Colonic mucosa (tissue), 4 donors: ENCODE data around the gene CFAP97D2. TPM values are rescaled to one million over a fixed set of nuclear protein-coding genes. Genes with fewer than 3 reads are reported as not detected.
"Not testable (repeated sequence)": the region's sequence is repeated elsewhere in the genome, so short reads cannot be mapped to it uniquely, and the experiment has no call there.

Experiments used
- DNase-seq: peaks from one replicate; pipeline ENCODE4 v3.0.0-alpha.2; 2020
- H3K27ac ChIP-seq: fragments of 200-600 bp; one replicate; pipeline ENCODE4 v1.8.0; 2021
- H3K27me3 ChIP-seq: fragments of 200-600 bp; one replicate; pipeline ENCODE4 v1.8.0; 2021
- H3K36me3 ChIP-seq: fragments of 200-600 bp; one replicate; pipeline ENCODE4 v1.8.0; 2021
- H3K4me1 ChIP-seq: fragments of 200-600 bp; one replicate; pipeline ENCODE4 v1.8.0; 2021; ENCODE audit warnings: mild to moderate bottlenecking
- H3K4me3 ChIP-seq: fragments of 200-600 bp; one replicate; pipeline ENCODE4 v1.8.0; 2021
- H3K9ac ChIP-seq, 2 donors: one replicate each; pipeline ENCODE4 v1.7.0; 2013; ENCODE audit warnings: control low read depth in 2 of 2, low read depth in 2 of 2, low read length in 2 of 2
- H3K9me3 ChIP-seq: fragments of 200-600 bp; one replicate; pipeline ENCODE4 v1.8.0; 2021
- intact Hi-C: fragments of 100-400 bp; cut with DNase I; formaldehyde crosslinking; loops from one replicate; pipeline ENCODE4 v1.14.1; 2022
- total RNA-seq, 2 donors: library from RNA; stranded (reverse); fragmentation: NEBNext Ultra II Directional in 1 of 2; extraction: Animal tissue kit (Norgen Biotek cat#: 25700) in 1 of 2; gene quantifications; one replicate each; pipeline ENCODE4 v1.2.1, GENCODE V29; 2021
- TF ChIP-seq, protein P1 (sequence below): fragments of 200-600 bp; IDR thresholded peaks from one replicate; pipeline ENCODE4 v1.8.0; 2022; ENCODE audit warnings: antibody characterized with exemption, mild to moderate bottlenecking
- donor health status: healthy.
- donor health status: DM: no; HTN: no; CAD: no.
- donor health status: DM: no; HTN: no; CAD: no.

The CFAP97D2 gene
- total RNA-seq, 2 donors from 2014 or later = not detected

DNA sequence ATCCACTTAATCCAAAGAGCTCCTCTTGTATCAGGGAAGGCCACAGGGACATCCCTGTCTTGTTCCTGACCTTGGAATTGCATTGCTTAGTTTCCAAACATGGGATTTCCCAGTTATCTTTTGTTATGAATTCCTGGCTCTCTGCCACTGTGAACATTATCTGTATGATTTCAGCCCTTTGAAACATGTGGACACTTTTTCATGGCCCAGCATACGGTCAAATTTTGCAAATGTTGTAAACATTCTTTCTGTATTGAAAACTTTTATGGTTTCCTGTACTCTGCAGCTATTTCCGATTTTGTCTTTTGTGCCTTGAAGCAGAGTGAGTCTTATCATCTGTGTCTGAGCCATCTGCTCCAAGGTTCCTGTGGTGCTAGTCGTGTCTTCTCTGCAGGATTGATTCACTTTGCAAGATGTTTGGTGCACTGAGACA lies 4.5 kb upstream of the CFAP97D2 start:
- TF ChIP-seq, protein P1, sequence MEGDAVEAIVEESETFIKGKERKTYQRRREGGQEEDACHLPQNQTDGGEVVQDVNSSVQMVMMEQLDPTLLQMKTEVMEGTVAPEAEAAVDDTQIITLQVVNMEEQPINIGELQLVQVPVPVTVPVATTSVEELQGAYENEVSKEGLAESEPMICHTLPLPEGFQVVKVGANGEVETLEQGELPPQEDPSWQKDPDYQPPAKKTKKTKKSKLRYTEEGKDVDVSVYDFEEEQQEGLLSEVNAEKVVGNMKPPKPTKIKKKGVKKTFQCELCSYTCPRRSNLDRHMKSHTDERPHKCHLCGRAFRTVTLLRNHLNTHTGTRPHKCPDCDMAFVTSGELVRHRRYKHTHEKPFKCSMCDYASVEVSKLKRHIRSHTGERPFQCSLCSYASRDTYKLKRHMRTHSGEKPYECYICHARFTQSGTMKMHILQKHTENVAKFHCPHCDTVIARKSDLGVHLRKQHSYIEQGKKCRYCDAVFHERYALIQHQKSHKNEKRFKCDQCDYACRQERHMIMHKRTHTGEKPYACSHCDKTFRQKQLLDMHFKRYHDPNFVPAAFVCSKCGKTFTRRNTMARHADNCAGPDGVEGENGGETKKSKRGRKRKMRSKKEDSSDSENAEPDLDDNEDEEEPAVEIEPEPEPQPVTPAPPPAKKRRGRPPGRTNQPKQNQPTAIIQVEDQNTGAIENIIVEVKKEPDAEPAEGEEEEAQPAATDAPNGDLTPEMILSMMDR = no peak
- no peaks in the 10 kb centered on the region for H3K4me1 ChIP-seq
- no peak overlapping the region for H3K4me3 ChIP-seq
- no peaks in the 10 kb centered on the region for H3K27me3 ChIP-seq
- no peak for DNase-seq
- no peak overlapping the region for H3K27ac ChIP-seq
- intact Hi-C loops = no loop called here
- H3K9ac ChIP-seq = no peak overlapping the region
- H3K36me3 ChIP-seq = no peaks in the 10 kb centered on the region
- no peaks in the 10 kb centered on the region for H3K9me3 ChIP-seq

DNA sequence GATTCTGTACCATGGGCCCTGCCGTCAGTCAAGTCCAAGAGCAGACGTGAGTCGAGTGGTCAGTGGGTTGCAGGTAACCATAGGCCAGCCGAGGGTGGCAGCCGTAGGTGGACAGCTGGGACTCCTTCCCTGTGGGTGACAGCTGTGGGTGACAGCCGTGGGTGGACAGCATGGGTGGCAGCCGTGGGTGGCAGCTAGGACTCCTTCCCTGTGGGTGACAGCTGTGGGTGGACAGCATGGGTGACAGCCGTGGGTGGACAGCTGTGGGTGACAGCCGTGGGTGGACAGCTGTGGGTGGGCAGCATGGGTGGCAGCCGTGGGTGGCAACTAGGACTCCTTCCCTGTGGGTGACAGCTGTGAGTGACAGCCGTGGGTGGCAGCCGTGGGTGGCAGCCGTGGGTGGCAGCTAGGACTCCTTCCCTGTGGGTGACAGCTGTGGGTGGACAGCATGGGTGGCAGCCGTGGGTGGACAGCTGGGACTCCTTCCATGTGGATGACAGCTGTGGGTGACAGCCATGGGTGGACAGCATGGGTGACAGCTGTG lies 2.6 kb upstream of the CFAP97D2 start:
- H3K4me1 ChIP-seq, DNase-seq, intact Hi-C loops, H3K9me3 ChIP-seq, H3K27ac ChIP-seq, H3K36me3 ChIP-seq, H3K27me3 ChIP-seq, H3K9ac ChIP-seq, H3K4me3 ChIP-seq: not testable (repeated sequence)

DNA sequence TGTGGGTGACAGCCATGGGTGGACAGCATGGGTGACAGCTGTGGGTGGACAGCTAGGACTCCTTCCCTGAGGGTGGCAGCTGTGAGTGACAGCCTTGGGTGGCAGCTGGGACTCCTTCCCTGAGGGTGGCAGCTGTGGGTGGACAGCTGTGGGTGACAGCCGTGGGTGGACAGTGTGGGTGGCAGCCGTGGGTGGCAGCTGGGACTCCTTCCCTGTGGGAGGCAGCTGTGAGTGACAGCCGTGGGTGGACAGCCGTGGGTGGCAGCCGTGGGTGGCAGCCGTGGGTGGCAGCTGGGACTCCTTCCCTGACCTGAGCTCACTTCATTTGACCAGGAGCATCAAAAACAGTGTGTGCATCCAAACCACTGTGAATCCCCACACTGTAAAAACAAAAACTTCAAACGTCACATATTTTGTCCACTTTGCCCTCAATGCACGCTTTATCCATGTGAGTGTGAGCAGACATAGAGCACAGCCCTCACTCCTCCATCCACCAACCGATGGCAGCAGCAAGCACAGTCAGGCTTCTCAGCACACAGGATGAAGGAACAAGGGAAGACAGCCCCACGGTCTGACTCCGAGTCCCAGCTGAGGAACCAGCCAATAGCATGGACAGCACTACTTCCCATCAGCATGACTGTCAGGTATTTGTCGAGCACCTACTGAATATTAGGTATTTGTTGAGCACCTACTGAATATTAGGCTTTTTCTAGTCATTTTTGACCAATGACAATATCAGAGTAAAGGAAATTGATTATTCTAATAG lies 1.6 kb upstream of the CFAP97D2 start:
- no peaks in the 10 kb centered on the region for H3K9me3 ChIP-seq
- intact Hi-C loops = no loop called here
- no peak overlapping the region for H3K9ac ChIP-seq
- no peak overlapping the region for H3K27ac ChIP-seq
- TF ChIP-seq, protein P1 = no peak
- H3K4me3 ChIP-seq = no peak overlapping the region
- H3K27me3 ChIP-seq = no peaks in the 10 kb centered on the region
- no peak for DNase-seq
- no peaks in the 10 kb centered on the region for H3K36me3 ChIP-seq
- no peaks in the 10 kb centered on the region for H3K4me1 ChIP-seq

DNA sequence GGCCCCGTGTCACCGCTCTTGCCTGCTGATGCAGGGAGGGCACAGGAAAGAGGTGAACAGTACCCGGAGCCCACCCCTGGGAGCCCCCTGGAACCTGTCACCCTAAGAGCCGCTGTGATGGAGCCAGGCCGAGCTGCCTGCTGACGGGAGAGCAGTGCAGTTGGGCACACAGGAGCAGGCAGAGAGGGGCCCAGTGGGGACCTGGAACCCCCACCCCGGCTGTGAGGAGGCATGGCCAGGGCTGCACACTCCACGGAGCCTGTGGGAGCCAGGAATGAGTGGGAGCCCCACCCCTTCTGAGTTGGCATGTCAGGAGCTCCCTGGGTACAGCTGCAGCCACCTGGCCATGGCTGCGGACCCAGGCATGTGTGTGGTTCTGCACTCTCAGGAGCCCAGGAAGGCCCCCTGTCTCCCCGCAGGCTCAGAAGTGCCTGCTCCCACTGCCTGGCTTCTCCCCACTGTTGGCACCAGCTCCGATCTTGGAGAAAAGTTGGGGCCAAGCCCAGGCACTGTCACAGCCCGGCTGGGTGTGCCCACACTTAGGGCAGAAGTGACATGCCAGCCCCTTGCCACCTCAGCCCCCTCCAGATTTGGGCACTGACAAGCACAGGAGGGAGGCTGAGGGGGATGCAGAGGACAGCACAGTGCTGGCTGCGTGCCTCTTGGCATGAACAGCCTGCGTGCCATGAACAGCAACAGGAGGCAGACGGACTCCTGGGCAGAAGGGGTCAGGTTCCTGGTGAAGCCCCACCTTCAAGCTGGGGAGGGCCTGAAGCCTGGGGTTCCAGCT lies 6.3 kb downstream of the CFAP97D2 start:
- intact Hi-C loops = no loop called here
- Histone ChIP-seq H3K9ac (no peak overlapping the region), H3K4me3 (no peak overlapping the region), H3K27me3 (no peaks in the 10 kb centered on the region), H3K9me3 (no peaks in the 10 kb centered on the region), H3K4me1 (no peaks in the 10 kb centered on the region), H3K36me3 (no peaks in the 10 kb centered on the region), H3K27ac (no peak overlapping the region)
- TF ChIP-seq, protein P1 = no peak
- DNase-seq = no peak

DNA sequence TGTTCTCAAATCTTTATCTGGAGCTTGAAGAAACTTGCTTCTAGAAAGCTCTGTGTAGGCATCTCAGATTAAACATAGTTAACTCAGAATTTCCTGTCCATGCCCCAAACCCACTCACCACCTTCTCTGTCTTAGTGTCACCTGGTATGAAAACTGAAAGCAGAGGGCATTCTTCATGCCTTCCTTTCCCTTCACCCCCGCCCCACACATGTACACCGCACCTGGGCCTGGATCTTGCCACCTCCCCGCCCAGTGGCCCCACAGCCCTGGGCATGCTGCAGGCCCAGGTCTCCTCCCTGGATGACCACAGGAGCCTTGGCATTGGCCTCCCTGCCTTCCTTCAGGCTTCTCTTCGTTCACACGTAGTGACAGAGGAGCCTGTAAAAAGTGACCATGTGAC lies 15.8 kb downstream of the CFAP97D2 start:
- TF ChIP-seq, protein P1 = no peak
- no peak for DNase-seq
- intact Hi-C loops = no loop called here
- no peaks in the 10 kb centered on the region for H3K9me3 ChIP-seq
- no peaks in the 10 kb centered on the region for H3K27me3 ChIP-seq
- no peaks in the 10 kb centered on the region for H3K36me3 ChIP-seq
- no peak overlapping the region for H3K27ac ChIP-seq
- H3K4me3 ChIP-seq = no peak overlapping the region
- no peaks in the 10 kb centered on the region for H3K4me1 ChIP-seq
- no peak overlapping the region for H3K9ac ChIP-seq

DNA sequence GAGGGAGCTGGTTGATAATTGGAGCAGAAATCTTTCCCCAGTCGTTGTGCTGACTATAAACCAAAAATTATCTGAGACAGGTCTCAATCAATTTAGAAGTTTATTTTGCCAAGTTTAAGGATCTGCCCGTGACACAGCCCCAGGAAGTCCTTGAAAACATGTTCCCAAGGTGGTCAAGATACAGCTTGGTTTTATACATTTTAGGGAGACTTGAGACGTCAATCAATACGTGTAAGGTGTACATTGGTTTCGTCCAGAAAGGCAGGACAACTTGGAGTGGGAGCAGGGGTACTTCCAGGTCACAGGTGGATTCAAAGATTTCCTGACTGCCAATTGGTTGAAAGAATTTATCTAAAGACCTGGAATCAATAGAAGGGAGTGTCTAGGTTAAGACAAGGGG lies 17.6 kb downstream of the CFAP97D2 start:
- H3K4me1 ChIP-seq = no peaks in the 10 kb centered on the region
- no peak overlapping the region for H3K27ac ChIP-seq
- no peak overlapping the region for H3K9ac ChIP-seq
- intact Hi-C loops = no loop called here
- H3K27me3 ChIP-seq = no peaks in the 10 kb centered on the region
- H3K4me3 ChIP-seq = no peak overlapping the region
- DNase-seq = no peak
- H3K36me3 ChIP-seq = no peaks in the 10 kb centered on the region
- TF ChIP-seq, protein P1 = no peak
- no peaks in the 10 kb centered on the region for H3K9me3 ChIP-seq
